ENCODE results near the gene PRR29.

The PRR29 gene

DNA sequence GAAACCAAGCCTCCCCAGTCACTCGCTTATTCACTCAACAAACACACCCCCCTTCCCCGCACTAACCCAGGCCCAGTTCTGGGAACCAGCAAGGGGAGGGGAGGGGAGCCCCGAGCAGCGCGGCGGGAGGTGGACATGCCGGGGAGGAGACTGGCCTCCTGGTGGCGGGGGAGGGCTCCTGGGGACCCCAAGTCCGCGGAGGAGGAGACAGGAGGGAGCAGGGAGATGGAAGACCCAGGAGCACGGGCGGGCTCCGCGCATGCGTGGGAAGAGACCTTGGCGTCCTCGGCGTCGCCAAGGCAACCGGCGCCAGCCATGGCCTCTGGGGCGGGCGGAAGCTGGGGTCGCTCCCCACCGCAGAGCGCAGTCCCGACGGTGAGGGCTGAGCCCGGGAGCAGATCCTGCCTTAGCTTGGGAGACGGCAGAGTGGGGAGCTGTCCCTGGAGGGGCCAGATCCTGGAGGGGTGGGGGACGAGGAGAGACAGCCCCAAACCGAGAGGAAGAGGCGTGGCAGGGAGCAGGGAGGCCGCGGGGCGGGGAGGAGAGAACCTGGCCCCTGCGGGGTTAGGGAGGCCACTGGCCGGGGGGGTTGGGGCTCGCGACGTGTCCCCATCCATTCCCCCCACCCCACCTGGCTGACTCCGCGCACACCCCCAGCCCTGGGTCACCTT is at the start of gene PRR29:
Gene PRR29, plus strand, starts transcription at position 302 of the 671 bp plus-strand sequence. Its CDS starts 14 bp downstream, at position 316.
- peak; percentile 53 for DNase-seq (ENCODE audit: low read depth)

DNA sequence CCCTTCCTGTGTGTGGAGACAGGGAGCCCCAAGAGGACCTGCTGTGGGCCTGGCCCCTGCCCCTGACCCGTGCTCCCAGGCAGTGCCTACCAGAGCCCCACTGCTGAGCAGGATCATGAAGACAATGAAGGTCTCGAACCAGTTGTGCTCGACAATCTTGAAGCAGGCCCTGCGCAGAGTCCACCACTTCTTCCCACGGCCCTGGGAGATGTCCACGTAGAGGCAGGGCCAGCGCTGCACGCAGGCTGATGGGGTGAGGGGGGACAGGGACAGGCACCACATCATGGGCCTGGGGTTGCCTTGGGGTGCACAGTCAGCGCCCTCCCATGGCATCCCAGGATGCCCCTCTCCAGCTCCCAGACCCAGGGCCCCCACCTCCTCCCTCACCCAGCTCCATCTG is 49.6 kb upstream of the PRR29 start:
- DNase-seq (ENCODE audit: low read depth), result no peak

- no peak for DNase-seq (ENCODE audit: low read depth)
These were observed 48.4 kb upstream of the PRR29 start for GRCh38 chr17:63949576-63950250.

DNA sequence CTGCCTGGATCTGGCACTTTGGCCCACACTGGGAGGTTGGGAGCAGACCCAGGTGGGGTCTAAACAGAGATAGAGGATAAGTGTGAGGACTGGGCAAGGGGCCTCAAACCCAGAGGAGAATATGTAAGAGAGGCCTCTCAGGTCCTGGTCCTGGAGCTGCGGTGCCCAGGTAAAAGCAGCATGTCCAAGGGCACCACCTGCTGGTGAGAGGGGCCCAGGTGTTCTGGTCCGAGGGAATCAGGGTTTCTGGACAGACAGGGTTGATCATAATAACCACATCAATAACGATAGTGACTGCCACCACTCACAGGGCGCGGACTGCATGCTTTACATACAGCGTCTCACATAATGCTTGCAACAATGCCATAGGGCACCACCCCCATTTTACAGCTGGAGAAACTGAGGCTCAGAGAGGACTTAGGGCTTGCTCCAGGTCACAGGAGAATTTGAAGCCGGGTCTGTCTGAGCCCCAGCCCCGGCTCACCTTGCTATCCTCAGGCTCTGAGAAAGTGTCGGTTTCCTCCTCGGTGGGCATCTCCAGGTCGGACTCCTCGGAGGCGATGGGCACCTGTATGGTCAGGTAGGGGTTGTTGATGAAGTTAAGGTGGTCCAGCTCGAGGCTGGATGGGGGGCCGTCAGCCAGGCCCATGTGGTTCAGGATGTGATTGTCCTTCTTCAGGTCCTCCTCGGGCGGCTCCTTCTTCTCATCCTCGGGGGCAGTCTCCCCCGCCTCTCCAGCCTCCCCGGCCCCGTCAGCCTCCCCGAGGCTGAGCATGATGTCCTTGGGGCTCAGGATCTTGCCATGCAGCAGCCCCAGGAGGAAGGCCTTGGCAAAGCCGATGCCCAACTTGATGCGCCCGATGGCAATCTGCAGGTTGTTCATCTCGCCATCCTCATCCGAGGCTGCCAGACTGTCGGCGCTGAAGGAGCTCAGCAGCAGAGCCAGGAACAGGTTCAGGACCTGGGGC is 46.9 kb upstream of the PRR29 start:
- no peak for DNase-seq (ENCODE audit: low read depth)

GRCh38 chr17:63954402-63955063 is 43.6 kb upstream of the PRR29 start:
- DNase-seq (ENCODE audit: low read depth), result no peak

- no peak for DNase-seq (ENCODE audit: low read depth)
These were observed 42.9 kb upstream of the PRR29 start for GRCh38 chr17:63955232-63955631.

DNA sequence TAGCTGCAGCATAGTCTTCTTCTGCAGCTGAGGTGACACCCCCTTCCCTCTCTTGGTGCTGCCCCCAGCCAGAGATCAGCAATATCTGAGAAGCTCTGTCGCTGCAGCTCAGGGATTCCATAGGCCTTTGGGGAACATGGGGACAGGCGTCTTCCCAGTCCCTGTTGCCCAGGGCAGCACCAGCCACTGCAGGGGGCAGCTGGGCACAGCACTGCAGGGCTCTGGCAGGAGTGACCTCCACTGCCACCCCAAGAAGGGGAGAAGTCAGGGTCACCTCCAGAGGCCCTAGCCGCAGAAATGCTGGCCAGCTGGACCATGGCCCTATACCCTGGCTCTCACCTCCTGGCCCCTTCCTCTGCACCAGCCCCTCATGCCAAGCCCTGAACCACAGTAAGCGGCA is 42.4 kb upstream of the PRR29 start:
- no peak for DNase-seq (ENCODE audit: low read depth)

DNA sequence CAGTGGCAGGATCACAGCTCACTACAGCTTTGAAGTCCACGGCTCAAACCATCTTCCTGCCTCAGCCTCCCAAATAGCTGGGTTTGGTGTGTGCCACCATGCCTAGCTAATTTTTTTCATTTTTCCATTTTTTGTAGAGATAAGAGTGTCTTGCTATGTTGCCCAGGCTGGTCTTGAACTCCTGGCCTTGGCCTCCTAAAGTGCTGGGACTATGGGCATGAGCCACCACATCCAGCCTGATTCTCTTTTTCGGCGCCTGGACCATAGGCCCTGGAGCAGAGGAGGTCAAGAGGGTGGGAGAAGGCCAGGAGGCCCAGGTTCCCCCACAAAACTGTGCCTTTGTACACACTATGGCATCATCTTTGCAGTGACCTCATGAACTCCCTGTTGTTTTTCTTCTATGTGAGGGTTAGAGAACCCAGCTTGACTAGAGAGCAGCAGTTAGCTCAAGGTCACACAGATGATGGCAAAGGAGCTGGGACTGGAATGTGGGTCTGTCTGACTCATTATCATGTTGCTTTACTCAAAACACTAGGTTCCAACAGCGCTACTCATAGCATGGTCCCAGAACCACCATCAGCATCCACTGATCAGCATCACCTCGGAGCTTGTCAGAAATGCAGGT is 41.7 kb upstream of the PRR29 start:
- no peak for DNase-seq (ENCODE audit: low read depth)

DNA sequence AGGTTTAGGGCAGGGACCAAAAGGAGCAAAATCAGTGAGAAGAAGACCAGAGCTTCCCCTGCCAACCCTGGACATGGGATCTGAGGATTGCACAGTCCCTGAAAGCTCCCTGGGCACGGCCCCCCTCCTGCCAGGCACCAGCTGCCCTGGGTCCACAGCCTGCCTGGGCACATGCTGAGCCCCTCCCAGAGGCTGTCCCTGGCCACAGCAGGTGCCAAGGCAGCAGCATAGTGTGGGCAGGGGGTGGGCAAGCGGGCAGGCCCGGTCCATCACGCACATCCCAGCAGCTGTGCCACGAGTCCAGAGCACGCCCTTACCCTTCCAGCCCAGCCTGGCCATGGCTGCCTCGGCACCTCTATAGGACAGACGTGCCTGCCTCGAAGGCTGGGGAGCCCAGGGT is 38.1 kb upstream of the PRR29 start:
- DNase-seq (ENCODE audit: low read depth), result no peak

DNA sequence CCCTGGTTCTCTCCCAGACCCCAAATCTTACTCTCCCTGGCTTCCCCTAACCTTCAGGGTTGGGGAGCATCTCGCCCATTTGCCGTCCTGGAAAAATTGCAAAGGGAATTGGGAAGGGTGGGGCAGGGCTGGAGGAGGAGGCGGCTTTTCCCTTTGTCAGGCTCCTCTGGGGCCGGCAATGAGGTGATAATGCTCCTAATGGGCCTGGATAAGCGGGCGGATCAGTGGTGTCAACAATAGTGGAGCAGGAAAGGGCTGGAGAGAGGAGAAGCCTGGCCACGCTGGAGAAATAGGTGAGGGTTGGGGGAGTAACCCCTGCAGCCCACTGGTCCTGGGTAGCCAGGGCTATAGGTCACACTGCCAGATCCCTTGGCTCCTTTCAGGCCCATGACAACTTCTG is 37.7 kb upstream of the PRR29 start:
- DNase-seq (ENCODE audit: low read depth), result no peak

DNA sequence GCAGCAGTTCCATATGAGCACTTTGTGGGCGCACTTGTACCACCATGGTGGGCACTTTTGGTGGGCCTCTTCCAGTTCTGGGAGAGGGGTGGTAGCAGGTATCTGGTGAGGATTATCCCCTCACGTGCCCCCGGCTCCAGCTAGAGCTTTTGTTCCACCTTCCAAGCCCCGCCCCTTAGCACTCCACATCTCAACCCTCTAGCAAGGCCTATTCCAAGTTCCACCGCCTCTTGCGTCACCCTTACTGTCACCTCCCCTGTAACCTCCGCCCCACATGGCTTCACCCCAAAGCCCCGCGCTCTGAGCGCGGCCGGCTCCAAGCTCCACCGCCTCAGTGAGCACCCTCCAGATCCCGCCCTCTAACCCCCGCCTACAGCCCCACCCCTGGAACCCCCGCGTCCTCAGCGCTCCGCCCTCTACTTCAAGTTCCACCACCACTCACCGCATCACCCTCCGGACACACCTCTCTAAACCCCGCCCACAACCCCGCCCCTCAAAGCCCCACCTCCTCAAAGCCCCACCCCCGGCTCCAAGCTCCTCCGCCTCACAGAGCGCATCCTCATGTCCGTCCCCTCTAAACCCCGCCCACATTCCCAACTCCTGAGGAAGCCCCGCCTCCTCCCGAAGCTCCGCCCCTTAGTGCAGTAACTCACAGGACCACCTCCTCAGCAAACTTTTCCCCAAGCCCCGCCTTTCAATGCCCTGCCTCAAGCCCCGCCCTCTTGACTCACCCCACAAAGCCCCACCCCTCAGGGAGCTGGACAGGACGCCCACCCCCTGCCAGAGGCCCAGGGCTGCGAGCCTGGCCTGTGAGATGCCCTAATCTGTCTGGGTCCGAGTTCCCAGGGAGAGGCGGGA is 36.6 kb upstream of the PRR29 start:
- no peak for DNase-seq (ENCODE audit: low read depth)

DNA sequence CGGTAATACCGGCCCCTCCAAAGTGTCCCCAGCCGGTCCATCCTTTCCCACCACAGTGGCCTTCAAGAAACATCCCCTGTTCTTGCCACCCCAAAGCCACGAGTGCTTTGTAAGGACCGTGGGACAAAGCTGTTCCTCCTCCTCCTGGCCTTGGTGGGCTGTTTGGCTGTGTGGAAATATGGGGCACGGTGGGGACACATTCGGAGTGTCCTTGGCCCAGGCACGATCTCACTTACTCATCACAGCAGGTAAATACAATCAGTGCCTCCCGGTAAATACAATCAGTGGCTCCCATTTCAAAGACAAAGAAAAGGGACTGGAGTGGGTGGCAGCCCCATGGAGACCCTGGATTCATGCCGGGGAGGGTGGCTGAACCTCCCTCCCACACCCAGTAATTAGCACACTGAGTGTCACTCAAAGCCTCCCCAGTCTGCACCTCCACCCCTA is 35.8 kb upstream of the PRR29 start:
- DNase-seq (ENCODE audit: low read depth), result no peak

DNA sequence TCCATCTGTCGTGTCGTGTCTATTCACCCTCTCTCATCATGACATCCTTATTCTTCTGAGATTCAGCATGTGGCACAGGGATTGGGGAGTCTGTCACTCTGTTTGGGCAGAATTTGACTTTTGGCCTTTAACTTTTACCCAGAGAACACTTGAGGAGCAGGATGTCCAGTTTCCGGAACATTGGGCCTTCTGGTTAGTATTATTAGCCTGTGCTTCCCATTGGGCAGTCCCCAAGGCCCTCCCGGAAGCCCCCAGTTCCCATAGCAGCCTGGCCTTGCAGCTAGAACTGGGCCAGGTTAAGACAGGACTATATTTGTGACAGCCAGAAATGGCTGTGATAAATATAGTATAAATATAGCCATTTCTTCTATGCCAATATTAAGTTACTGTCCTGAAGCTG is 35.0 kb upstream of the PRR29 start:
- no peak for DNase-seq (ENCODE audit: low read depth)

GRCh38 chr17:63966646-63967264 is 31.4 kb upstream of the PRR29 start:
- DNase-seq (ENCODE audit: low read depth), result no peak

GRCh38 chr17:63967953-63968352 is 30.2 kb upstream of the PRR29 start:
- no peak for DNase-seq (ENCODE audit: low read depth)

DNA sequence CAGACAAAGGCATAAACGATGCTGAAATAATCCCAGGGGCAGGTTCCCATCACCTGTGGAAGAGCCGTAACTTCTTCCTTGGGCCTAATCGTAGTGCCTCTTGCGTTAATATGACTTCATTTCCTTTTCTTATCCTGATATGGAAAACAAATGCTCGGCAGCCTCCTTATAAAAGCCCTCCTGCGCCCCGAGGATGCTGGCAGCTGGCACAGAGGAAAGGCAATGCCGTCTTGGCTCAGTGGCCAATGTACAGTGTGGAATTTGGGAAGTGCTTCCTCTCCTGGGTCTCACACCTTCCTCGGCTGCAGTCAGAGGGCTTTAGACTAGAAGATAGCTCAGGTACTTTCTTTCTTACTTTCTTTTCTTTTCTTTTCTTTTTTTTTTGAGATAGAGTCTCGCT is 28.9 kb upstream of the PRR29 start:
- no peak for DNase-seq (ENCODE audit: low read depth)

- no peak for DNase-seq (ENCODE audit: low read depth)
These were observed 25.4 kb upstream of the PRR29 start, which contains the start of gene SCN4A for GRCh38 chr17:63972796-63973195. SCN4A (minus strand) TSS chr17:63972918; CDS start chr17:63972841, 77 bp downstream.

- no peak for DNase-seq (ENCODE audit: low read depth)
These were observed 24.9 kb upstream of the PRR29 start for GRCh38 chr17:63973247-63973646.

- DNase-seq (ENCODE audit: low read depth), result no peak
These were observed 24.1 kb upstream of the PRR29 start for GRCh38 chr17:63973930-63974593.
